ENCODE results near the gene MEIS2. TPM values are rescaled to one million over a fixed set of nuclear protein-coding genes. Genes with fewer than 3 reads are reported as not detected.

The MEIS2 gene
- total and polyA plus RNA-seq, 2 experiments from 2014 or later = 0.27 TPM; not detected in 1

GRCh38 chr15:37080261-37080921 is 20.0 kb downstream of the MEIS2 start:
- no peaks in the 10 kb centered on the region for H3K79me2 ChIP-seq (replicated peaks; ENCODE audit: insufficient read depth)
- no peak overlapping the region for H3K4me3 Mint-ChIP-seq
- H3K27ac Mint-ChIP-seq = no peak overlapping the region
- H3K4me1 ChIP-seq (ENCODE audit: insufficient read depth) = peaks cover 25% of the 10 kb centered on the region
- H3K9me2 ChIP-seq (ENCODE audit: insufficient read depth) = no peaks in the 10 kb centered on the region
- H3K36me3 Mint-ChIP-seq (ENCODE audit: low read depth) = no peaks in the 10 kb centered on the region
- no peaks in the 10 kb centered on the region for H3K9me3 Mint-ChIP-seq
- no peaks in the 10 kb centered on the region for H4K20me1 ChIP-seq (replicated peaks; ENCODE audit: insufficient read depth)
- no peaks in the 10 kb centered on the region for H3K27me3 ChIP-seq (ENCODE audit: insufficient read depth)
- H3K27ac ChIP-seq (ENCODE audit: low read depth) = no peak overlapping the region
- no peak for TF ChIP-seq NANOG (IDR thresholded peaks at IDR 0.05; ENCODE audit: borderline replicate concordance)
- TF ChIP-seq STAT1 (IDR thresholded peaks at IDR 0.05; ENCODE audit: unreplicated experiment) = no peak
- TF ChIP-seq EZH2phosphoT487 (IDR thresholded peaks at IDR 0.05; ENCODE audit: unreplicated experiment) = no peak
- no peak for TF ChIP-seq CTCF (conservative IDR thresholded peaks at IDR 0.05; ENCODE audit: low read depth in 2 of 2)
- no peak for TF ChIP-seq ZNF331 (CRISPR knock-in tag; IDR thresholded peaks at IDR 0.05; ENCODE audit: low read depth)
- TF ChIP-seq EZH2 (IDR thresholded peaks at IDR 0.05; ENCODE audit: low read depth, unreplicated experiment) = no peak
- no peak for TF ChIP-seq JUNB (IDR thresholded peaks at IDR 0.05; ENCODE audit: unreplicated experiment)
- TF ChIP-seq, protein P1, sequence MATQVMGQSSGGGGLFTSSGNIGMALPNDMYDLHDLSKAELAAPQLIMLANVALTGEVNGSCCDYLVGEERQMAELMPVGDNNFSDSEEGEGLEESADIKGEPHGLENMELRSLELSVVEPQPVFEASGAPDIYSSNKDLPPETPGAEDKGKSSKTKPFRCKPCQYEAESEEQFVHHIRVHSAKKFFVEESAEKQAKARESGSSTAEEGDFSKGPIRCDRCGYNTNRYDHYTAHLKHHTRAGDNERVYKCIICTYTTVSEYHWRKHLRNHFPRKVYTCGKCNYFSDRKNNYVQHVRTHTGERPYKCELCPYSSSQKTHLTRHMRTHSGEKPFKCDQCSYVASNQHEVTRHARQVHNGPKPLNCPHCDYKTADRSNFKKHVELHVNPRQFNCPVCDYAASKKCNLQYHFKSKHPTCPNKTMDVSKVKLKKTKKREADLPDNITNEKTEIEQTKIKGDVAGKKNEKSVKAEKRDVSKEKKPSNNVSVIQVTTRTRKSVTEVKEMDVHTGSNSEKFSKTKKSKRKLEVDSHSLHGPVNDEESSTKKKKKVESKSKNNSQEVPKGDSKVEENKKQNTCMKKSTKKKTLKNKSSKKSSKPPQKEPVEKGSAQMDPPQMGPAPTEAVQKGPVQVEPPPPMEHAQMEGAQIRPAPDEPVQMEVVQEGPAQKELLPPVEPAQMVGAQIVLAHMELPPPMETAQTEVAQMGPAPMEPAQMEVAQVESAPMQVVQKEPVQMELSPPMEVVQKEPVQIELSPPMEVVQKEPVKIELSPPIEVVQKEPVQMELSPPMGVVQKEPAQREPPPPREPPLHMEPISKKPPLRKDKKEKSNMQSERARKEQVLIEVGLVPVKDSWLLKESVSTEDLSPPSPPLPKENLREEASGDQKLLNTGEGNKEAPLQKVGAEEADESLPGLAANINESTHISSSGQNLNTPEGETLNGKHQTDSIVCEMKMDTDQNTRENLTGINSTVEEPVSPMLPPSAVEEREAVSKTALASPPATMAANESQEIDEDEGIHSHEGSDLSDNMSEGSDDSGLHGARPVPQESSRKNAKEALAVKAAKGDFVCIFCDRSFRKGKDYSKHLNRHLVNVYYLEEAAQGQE (IDR thresholded peaks at IDR 0.05; ENCODE audit: unreplicated experiment) = no peak
- TF ChIP-seq, protein P2, sequence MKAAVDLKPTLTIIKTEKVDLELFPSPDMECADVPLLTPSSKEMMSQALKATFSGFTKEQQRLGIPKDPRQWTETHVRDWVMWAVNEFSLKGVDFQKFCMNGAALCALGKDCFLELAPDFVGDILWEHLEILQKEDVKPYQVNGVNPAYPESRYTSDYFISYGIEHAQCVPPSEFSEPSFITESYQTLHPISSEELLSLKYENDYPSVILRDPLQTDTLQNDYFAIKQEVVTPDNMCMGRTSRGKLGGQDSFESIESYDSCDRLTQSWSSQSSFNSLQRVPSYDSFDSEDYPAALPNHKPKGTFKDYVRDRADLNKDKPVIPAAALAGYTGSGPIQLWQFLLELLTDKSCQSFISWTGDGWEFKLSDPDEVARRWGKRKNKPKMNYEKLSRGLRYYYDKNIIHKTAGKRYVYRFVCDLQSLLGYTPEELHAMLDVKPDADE (IDR thresholded peaks at IDR 0.05) = no peak
- TF ChIP-seq ZNF462 (CRISPR knock-in tag; IDR thresholded peaks at IDR 0.05) = no peak
- no peak for TF ChIP-seq ZNF114 (CRISPR knock-in tag; IDR thresholded peaks at IDR 0.05)
- TF ChIP-seq CREB1 (CRISPR knock-in tag; IDR thresholded peaks at IDR 0.05; ENCODE audit: low read depth) = no peak
- TF ChIP-seq POLR2AphosphoS5 (IDR thresholded peaks at IDR 0.05; ENCODE audit: low read depth) = no peak
- no peak overlapping the region for H2AFZ ChIP-seq
- H3F3A ChIP-seq (replicated peaks; ENCODE audit: low read depth) = no peaks in the 10 kb centered on the region
- H3K27me3 Mint-ChIP-seq (ENCODE audit: insufficient read depth, low read depth, poor library complexity) = no peaks in the 10 kb centered on the region
- no peak overlapping the region for H3K4me3 ChIP-seq
- H3K36me3 ChIP-seq (ENCODE audit: insufficient read depth) = no peaks in the 10 kb centered on the region
- peaks cover 39% of the 10 kb centered on the region for H3K4me1 Mint-ChIP-seq
- ATAC-seq (no peak), DNase-seq (ENCODE audit: low spot score) (no peak)
- no peak overlapping the region for H3K4me2 ChIP-seq
